Raji (cell line): ENCODE results near the gene RINL.

Experiments used
- POLR2A ChIP-seq: IDR thresholded peaks from 2 replicates; pipeline ENCODE4 v1.6.1; 2011; ENCODE audit warnings: low read depth, low read length, control low read depth; ENCODE audit not compliant: insufficient read depth

RINL gene

DNA sequence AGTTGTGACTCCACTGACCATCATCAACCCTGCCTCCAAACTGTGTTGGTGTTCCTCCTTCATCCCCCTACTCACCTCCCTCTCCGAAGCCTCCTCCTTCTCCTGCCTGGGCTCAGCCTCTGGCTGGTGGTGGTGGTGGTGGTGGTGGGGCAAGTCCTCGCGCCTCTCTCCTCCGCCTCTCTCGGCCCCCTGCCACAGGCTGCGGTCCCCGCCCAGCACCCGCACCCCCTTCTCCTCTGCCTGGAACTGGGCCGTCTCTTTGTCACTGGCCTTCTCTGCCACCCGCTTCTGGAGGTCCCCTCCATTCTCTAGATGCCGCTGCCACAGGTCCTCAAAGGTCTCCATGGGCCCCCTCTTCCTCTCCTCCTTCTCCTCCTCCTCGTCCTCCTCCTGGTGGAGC is 32.4 kb upstream of the RINL start:
- no peak for TF ChIP-seq POLR2A

DNA sequence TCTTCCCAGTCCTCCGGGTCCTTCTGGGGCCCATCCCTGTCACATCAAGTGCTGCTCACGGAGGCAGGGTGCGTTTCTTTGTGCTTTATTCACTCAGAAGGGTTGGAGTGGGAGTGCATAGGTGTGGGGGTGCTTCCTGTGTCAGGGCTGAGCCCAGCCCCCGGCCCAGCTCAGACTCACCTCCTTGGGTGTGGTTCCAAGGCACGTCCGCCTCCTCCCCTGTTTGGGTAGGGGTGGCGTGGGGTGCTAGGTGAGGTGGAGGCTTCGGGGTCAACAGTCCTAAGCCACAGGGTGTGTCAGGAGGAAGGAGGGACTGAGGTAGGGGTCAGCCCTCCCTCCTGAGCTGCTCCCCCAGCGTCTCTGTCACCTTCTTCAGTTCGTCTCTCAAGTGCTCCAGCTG is 30.8 kb upstream of the RINL start:
- no peak for TF ChIP-seq POLR2A

DNA sequence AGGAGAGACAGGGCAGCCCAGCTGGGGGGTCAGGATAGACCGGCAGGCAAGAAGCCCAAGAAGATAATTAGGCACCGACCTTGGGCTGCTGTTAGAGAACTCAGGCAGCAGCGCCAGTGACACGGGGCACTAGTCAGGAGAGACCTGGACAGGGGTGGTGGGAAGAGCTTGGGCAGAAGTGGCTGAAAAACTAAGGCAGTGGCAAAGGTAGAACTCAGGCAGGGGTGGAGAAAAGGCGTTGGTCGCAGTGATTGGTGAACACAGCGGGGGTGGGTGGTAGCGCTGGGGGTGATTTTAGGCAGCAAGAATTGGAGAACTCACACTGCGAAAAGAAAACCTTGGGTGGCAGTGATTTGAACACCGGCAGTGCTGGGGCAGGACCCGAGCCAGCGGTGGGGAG is 29.6 kb upstream of the RINL start:
- TF ChIP-seq POLR2A, result no peak

DNA sequence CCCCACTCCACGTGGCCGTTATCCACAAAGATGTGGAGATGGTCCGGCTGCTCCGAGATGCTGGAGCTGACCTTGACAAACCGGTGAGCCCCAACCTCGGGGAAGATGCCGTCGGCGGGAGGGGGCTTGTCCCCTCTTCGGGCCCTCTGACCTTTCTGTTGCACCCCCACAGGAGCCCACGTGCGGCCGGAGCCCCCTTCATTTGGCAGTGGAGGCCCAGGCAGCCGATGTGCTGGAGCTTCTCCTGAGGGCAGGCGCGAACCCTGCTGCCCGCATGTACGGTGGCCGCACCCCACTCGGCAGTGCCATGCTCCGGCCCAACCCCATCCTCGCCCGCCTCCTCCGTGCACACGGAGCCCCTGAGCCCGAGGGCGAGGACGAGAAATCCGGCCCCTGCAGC is 29.2 kb upstream of the RINL start:
- no peak for TF ChIP-seq POLR2A

DNA sequence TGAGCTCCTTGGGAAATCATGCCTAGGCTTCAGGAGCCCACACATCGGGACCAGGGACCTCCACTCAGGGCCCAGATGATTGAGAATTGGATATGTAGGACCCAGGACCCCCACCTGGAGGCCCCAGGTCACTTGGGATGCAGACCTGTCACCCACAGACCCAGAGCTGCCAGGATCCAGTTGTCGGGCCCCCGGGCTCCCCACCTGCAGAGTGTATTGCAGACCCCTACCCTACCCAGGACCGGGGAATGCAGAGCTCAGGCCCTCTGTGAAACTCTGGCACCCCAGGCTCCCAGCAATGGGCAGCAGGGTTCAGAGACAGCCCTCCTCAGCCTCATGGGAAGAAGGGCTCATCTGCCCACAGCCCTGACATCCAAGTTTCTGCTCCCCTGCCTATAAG is 27.5 kb upstream of the RINL start:
- no peak for TF ChIP-seq POLR2A

DNA sequence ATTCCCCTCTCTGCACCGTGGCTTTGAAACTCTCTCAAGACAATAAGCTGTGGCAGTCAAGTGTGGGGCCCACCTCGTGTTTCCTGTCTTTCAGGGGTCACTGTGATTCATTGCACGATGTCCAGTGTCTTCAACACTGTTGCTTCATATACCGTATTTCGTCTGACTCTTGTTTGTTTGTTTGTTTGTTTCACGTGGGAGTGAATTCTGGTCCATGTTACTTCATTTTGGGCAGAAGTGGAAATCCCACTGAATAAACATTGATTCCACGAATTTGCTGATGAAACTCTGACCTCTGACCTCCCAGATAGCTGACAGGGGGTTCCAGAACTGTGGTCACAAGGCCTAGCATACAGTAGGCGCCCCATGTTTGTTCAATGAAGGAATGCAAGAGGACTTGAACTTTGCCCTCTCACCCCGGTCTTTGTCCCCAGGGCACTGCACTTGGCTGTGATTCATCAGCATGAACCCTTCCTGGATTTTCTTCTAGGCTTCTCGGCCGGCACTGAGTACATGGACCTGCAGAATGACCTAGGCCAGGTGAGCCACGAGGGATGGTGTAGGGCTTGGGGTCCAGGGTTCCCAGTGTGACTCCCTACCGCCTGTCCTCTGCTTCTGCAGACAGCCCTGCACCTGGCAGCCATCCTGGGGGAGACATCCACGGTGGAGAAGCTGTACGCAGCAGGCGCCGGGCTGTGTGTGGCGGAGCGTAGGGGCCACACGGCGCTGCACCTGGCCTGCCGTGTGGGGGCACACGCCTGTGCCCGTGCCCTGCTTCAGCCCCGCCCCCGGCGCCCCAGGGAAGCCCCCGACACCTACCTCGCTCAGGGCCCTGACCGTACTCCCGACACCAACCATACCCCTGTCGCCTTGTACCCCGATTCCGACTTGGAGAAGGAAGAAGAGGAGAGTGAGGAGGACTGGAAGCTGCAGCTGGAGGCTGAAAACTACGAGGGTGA is 26.8 kb upstream of the RINL start:
- no peak for TF ChIP-seq POLR2A

DNA sequence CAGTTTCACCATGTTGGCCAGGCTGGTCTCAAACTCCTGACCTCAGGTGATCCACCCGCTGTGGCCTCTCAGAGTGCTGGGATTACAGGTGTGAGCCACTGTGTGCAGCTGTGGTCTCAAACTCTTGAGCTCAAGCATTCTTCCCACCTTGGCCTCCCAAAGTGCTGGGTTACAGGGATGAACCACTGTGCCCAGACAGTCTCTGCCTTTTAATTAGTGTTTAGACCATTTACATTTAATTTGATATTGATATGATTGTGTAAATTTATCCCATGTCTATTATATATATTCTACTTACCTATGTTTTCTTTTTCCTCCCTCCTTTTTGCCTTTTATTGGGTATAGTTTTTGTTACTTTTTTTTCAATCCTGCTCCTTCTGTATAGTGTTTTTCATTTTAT is 23.6 kb upstream of the RINL start:
- TF ChIP-seq POLR2A, result no peak

DNA sequence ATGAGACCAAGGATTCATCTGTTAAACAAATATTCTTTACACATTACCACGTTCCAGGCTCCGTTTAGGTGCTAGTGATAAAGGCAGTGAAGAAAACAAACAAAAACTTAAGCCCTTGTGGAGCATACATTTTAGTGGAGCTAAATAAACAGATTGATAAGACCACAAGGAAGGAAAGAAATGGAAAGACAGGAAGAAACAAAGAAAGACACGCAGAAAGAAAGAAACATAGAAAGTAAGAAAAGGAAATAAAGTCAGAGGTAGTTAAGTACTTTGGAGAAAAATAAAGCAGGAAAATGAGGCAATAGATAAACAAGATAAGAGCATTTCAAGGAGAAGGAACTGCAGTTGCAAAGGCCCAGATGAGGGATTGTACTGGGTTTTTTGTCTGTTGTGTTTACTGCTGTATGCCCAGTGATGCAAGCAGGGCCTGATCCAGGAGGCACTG is 22.7 kb upstream of the RINL start:
- no peak for TF ChIP-seq POLR2A

DNA sequence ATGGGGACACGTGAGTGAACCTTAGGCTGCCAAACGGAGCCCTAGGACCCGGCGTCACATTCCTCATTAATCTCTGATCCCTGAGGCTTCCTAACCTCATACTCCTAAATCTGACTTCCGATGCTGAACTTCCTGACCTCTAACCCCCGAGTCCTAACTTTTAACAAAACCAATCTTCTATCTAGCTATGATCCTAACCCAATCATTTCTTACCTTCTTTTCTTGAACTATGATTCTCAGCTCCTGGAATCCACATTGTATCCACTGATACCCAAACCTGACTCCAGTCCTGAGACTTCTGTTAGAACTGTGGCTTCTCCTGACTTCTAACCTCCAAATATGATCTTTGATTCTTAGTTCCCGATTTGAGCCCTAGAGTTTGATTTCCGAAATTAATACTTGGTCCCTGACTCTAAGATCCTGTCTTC is 22.1 kb upstream of the RINL start:
- TF ChIP-seq POLR2A, result peak; percentile 41

DNA sequence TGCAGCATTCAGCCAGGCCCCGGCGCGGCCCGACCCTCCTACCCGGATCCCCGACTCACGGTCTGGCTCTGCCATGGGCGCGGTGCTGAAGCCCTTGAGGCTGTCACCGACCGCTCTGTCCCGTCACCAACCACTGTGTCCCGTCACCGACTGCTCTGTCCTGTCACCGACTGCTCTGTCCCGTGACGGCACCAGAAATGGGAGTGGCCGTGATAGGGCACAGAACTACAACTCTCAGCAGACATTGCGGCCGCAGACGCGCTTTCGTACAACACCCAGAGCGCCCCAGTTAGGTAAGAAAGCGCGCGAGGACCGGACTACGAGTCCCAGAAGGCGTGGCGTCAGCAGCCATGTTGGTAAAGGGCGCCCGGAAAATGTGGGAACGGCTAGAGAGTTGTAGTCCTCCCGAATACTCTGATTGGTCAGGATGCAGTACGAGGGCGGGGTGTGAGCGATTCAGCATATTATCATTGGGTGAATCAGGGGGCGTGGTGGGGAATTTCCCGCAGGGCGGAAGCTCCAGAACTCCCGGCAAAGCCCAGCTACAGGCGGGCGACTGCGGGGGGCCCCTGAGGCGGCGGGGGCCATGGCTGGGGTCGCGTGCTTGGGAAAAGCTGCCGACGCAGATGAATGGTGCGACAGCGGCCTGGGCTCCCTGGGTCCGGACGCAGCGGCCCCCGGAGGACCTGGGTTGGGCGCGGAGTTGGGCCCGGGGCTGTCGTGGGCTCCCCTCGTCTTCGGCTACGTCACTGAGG is 21.5 kb upstream of the RINL start, which contains the start of the genes NFKBIB and SIRT2:
NFKBIB (plus strand) TSS at position 523 of the 755 bp plus-strand sequence; CDS start at position 587, 64 bp downstream.
SIRT2 (minus strand) TSS at position 172 of the 755 bp plus-strand sequence; CDS start at position 75, 97 bp downstream.
- TF ChIP-seq POLR2A, result peak; percentile 74

DNA sequence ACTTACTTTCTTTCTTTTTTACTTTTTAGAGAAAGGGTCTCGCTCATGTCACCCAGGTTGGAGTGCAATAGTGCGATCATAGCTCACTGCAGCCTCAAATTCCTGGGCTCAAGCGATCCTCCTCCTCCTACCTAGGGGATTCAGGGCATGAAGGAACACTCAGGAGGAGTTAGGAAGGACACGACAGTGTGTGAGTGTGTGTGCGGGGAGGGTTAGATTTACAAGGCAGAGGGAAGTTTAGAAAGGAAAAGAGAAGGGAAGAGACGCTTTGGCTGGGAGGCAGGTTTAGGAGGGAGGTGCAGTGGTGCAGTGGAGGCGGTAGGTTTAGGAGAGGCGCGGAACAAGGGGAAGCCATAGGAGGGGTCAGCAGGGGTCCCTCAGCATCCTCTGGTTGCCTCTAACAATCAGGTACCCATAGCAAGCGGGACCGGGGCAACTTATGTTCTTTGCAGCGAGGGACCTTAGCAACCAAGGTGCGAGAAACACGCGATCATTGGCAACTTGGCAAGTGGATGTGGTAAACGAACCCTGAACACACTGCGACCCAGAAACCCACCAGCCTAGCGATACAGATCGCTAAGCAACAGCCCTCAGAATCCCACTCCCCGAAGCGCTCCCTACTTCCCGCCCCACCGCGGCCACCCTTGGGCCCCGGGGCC is 20.8 kb upstream of the RINL start:
- no peak for TF ChIP-seq POLR2A

DNA sequence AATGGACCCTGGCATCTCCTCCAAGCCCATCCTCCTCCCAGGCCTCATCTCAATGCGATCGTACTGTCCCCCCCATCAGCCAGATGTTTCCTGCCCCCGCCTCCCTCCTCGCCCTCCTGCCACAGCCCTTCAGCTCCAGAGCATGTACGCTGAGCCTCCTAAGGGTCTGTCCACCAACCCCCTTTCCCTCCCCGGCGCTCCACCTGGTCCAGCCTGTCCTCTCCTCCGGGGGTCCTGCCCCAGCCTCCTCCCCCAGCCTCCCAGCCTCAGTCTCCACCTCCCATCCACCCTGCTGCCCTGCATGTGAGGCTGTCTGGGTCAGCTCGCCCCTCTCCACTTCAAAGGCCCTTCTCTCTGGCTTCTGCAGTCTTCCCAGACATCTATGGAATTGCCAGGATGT is 16.9 kb upstream of the RINL start:
- no peak for TF ChIP-seq POLR2A

DNA sequence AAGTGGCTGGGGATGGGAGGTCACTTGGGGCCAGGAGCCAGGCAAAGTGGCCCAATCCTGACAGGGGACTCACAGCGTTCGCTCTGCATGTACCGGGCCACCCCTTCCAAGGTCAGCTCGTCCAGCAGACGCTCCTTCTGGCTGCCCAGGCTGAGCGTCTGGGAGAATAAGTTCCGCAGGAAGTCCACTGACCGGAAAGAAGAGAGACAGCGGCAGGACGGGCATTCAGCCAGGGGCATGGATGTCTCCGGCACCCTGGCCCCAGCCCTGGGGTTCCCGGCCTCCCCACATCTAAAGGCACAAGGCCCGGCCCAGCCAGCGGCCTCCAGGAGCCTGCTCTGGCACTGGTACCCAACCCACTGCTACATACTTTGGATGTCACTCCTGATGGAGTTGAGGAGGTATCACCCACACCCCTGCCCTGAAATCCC is 15.3 kb upstream of the RINL start:
- TF ChIP-seq POLR2A, result no peak

DNA sequence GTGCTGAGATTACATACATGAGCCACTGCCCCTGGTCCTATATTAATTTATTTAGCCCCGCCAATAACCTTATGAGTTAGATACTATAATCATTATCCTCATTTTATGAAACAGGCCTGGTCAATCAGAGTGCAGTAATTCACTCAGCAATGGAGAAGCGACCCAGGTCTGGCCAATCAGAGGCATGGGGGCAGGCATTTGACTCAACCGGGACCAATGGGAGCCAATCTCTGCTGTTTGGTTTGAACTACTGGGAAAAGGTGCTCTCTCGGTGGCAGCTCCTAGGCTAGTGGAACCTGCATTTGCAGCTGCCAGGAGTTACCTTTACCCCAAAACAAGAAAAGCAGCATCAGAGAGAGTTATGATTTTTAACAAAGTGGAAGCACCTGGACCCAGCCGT is 14.8 kb upstream of the RINL start:
- no peak for TF ChIP-seq POLR2A

DNA sequence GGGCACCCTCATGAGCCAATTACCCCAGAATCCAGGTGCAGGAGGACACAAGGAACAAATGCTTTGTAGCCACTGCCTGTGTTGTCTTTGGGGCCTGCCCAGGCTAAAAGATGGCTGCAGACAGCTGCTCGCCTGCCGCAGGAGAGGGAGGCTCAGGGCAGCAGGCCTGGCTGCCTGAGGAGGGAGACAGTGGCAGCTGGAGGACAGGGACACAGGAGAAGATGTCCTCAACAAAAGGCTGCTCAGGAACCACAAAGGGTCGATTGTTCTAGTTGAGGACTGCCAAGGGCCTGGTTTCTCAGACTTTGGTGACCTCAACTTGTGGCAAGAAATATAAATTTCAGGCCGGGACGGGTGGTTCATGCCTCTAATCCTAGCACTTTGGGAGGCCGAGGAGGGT is 13.7 kb upstream of the RINL start:
- TF ChIP-seq POLR2A, result no peak

DNA sequence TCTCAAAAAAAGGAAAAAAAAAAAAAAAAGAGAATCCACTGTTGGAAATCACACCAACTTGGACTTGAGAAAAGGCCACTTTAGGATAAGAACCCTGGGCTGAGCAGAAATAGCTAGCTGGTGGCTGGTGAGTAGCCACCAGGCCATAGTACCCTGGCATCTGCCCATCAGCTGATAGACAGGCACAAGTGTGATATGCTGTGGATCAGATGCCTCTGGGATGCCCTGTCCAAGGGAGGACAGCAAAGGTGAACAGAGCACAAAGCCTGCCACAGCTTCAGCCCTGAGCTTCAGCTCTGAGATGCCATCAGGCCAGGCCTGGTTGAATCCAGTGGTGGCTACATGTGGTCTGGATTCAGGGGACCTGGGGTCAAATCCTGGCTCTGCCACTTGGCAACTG is 12.6 kb upstream of the RINL start:
- TF ChIP-seq POLR2A, result no peak

DNA sequence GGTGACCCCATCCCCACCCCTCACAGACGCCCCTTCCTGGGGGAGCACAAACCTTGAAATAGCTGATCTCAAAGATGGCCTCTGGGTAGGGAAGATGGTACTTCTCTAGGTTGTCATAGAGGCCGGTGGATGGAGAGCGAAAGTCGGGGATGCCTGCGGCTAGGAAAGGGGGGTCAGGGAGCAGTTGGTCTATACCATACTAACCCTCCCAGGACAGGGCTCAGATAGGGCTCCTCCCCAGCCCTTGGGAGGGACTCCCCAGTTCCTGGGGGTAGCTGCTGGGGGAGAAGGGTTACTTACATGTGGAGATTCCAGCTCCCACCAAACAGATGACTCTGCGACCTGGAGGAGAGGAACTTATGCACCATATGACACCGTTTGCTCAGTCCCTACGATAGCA is 11.7 kb upstream of the RINL start:
- TF ChIP-seq POLR2A, result no peak
